SU-DHL-6 (cell line): ENCODE data around the gene LRIT2.
"Not testable (repeated sequence)": the region's sequence is repeated elsewhere in the genome, so short reads cannot be mapped to it uniquely, and the experiment has no call there.

Experiments used
- CTCF ChIP-seq: fragments of 200-600 bp; sonication (generic); IDR thresholded peaks from one replicate; pipeline ENCODE4 v1.5.1; 2017; ENCODE audit warnings: antibody characterized with exemption, mild to moderate bottlenecking, low read length, moderate library complexity; ENCODE audit not compliant: insufficient read depth, poor library complexity, severe bottlenecking
- EZH2phosphoT487 ChIP-seq: fragments of 200-600 bp; sonication (generic), shearing (Covaris generic); conservative IDR thresholded peaks from 2 replicates; pipeline ENCODE4 v1.6.1; 2018; ENCODE audit warnings: mild to moderate bottlenecking, antibody characterized with exemption, low read length, moderate library complexity, mixed read lengths

DNA sequence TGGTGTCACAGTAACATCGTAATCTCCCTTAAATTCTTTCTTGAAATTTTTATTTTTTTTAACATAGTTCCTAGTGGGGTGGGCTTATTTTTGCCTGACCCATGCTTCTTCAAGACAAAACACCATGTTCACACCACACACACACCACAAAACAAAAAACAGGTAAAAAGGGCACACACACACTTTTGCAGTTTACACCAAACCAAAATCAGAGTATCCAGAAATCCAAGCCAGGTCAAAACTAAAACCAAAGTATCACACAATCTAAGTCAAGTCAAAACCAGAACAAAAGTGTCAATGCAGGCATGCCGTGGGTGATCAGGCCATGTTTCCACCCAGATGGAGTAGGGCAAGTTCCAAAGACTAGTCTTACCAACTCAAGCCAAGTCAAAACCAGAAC lies 54.1 kb downstream of the LRIT2 start:
- TF ChIP-seq CTCF, EZH2phosphoT487: not testable (repeated sequence)
